ENCODE data around the gene FGF18.

FGF18 gene

GRCh38 chr5:171422902-171423663 lies 3.6 kb downstream of the FGF18 start:
- TF ChIP-seq EZH2phosphoT487 (conservative IDR thresholded peaks at IDR 0.05; ENCODE audit: low read length) (no peak), CTCF (IDR thresholded peaks at IDR 0.05; ENCODE audit: insufficient read depth, low read length, poor library complexity, severe bottlenecking) (no peak)
- no peak overlapping the region for H3K4me2 ChIP-seq (ENCODE audit: low read depth, low read length, poor library complexity, severe bottlenecking)
- no peaks in the 10 kb centered on the region for H3K9me3 ChIP-seq (ENCODE audit: insufficient read depth, low read length)
- H2AFZ ChIP-seq (ENCODE audit: low read depth, low read length, severe bottlenecking): no peak overlapping the region
- H3K9ac ChIP-seq (ENCODE audit: low read length): no peak overlapping the region
- no peaks in the 10 kb centered on the region for H3K9me2 ChIP-seq (replicated peaks; ENCODE audit: insufficient read depth, low read length)
- no peak overlapping the region for H3K4me3 ChIP-seq (ENCODE audit: insufficient read depth, low read length, poor library complexity, severe bottlenecking)
- H3K36me3 ChIP-seq (ENCODE audit: low read length): no peaks in the 10 kb centered on the region
- H3F3A ChIP-seq (ENCODE audit: insufficient read depth): peaks cover 4% of the 10 kb centered on the region; the same call in 1 of the 2 replicates
- H3K27me3 ChIP-seq (ENCODE audit: low read length): no peaks in the 10 kb centered on the region
- no peak overlapping the region for H3K27ac ChIP-seq (ENCODE audit: low read depth, low read length)
- H4K20me1 ChIP-seq (ENCODE audit: low read depth, low read length): no peaks in the 10 kb centered on the region
- H3K79me2 ChIP-seq (ENCODE audit: insufficient read depth, low read length): no peaks in the 10 kb centered on the region

- no peaks in the 10 kb centered on the region for H3F3A ChIP-seq (ENCODE audit: insufficient read depth)
- H2AFZ ChIP-seq (ENCODE audit: low read depth, low read length, severe bottlenecking): no peak overlapping the region
- H3K9ac ChIP-seq (ENCODE audit: low read length): no peak overlapping the region
- TF ChIP-seq EZH2phosphoT487 (conservative IDR thresholded peaks at IDR 0.05; ENCODE audit: low read length): no peak
- H3K4me2 ChIP-seq (ENCODE audit: low read depth, low read length, poor library complexity, severe bottlenecking): no peak overlapping the region
- no peaks in the 10 kb centered on the region for H3K9me3 ChIP-seq (ENCODE audit: insufficient read depth, low read length)
- H4K20me1 ChIP-seq (ENCODE audit: low read depth, low read length): no peaks in the 10 kb centered on the region
- H3K36me3 ChIP-seq (ENCODE audit: low read length): no peaks in the 10 kb centered on the region
- no peaks in the 10 kb centered on the region for H3K27me3 ChIP-seq (ENCODE audit: low read length)
- H3K4me3 ChIP-seq (ENCODE audit: insufficient read depth, low read length, poor library complexity, severe bottlenecking): no peak overlapping the region
- no peak overlapping the region for H3K27ac ChIP-seq (ENCODE audit: low read depth, low read length)
- H3K79me2 ChIP-seq (ENCODE audit: insufficient read depth, low read length): no peaks in the 10 kb centered on the region
- no peaks in the 10 kb centered on the region for H3K9me2 ChIP-seq (replicated peaks; ENCODE audit: insufficient read depth, low read length)
Observed at GRCh38 chr5:171424726-171425125, 5.3 kb downstream of the FGF18 start.

DNA sequence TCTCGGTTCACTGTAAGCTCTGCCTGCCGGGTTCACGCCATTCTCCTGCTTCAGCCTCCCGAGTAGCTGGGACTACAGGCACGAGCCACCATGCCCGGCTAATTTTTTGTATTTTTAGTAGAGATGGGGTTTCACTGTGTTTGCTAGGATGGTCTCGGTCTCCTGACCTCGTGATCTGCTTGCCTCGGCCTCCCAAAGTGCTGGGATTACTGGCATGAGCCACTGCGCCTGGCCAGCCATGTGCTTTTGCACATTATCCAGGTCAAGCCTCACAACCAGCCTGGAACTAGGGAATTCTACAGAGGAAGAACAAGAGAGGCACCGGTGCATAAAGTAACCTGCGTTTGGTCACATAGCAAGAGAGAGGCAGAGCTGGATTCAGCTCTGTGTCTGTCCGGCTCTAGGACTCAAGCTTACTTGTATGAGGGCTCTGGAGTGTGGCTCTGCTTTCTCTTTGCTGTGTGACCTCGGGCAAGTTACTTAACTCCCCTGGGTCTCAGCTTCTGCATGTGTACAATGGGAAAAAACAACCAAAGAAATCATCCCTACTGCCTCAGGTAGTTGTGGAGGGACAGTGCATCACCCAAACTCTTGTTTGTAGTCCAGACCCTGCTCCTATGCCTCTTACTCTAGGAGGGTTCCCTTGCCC lies 6.3 kb downstream of the FGF18 start:
- no peaks in the 10 kb centered on the region for H3F3A ChIP-seq (ENCODE audit: insufficient read depth)
- H3K4me2 ChIP-seq (ENCODE audit: low read depth, low read length, poor library complexity, severe bottlenecking): no peak overlapping the region
- H2AFZ ChIP-seq (ENCODE audit: low read depth, low read length, severe bottlenecking): no peak overlapping the region
- H3K27ac ChIP-seq (ENCODE audit: low read depth, low read length): no peak overlapping the region
- no peaks in the 10 kb centered on the region for H4K20me1 ChIP-seq (ENCODE audit: low read depth, low read length)
- no peaks in the 10 kb centered on the region for H3K36me3 ChIP-seq (ENCODE audit: low read length)
- H3K9ac ChIP-seq (ENCODE audit: low read length): no peak overlapping the region
- H3K79me2 ChIP-seq (ENCODE audit: insufficient read depth, low read length): no peaks in the 10 kb centered on the region
- H3K27me3 ChIP-seq (ENCODE audit: low read length): no peaks in the 10 kb centered on the region
- no peak overlapping the region for H3K4me3 ChIP-seq (ENCODE audit: insufficient read depth, low read length, poor library complexity, severe bottlenecking)
- no peak for TF ChIP-seq EZH2phosphoT487 (conservative IDR thresholded peaks at IDR 0.05; ENCODE audit: low read length)
- no peak for TF ChIP-seq CTCF (IDR thresholded peaks at IDR 0.05; ENCODE audit: insufficient read depth, low read length, poor library complexity, severe bottlenecking)
- H3K9me3 ChIP-seq (ENCODE audit: insufficient read depth, low read length): no peaks in the 10 kb centered on the region
- no peaks in the 10 kb centered on the region for H3K9me2 ChIP-seq (replicated peaks; ENCODE audit: insufficient read depth, low read length)

GRCh38 chr5:171426266-171426665 lies 6.8 kb downstream of the FGF18 start:
- Histone ChIP-seq H3K36me3 (ENCODE audit: low read length) (no peaks in the 10 kb centered on the region), H3K4me3 (ENCODE audit: insufficient read depth, low read length, poor library complexity, severe bottlenecking) (no peak overlapping the region), H3K9ac (ENCODE audit: low read length) (no peak overlapping the region), H3K4me2 (ENCODE audit: low read depth, low read length, poor library complexity, severe bottlenecking) (no peak overlapping the region), H3K27me3 (ENCODE audit: low read length) (no peaks in the 10 kb centered on the region), H3K9me2 (replicated peaks; ENCODE audit: insufficient read depth, low read length) (no peaks in the 10 kb centered on the region), H3K79me2 (ENCODE audit: insufficient read depth, low read length) (no peaks in the 10 kb centered on the region), H4K20me1 (ENCODE audit: low read depth, low read length) (no peaks in the 10 kb centered on the region), H3K27ac (ENCODE audit: low read depth, low read length) (no peak overlapping the region), H2AFZ (ENCODE audit: low read depth, low read length, severe bottlenecking) (no peak overlapping the region), H3F3A (ENCODE audit: insufficient read depth) (no peaks in the 10 kb centered on the region), H3K9me3 (ENCODE audit: insufficient read depth, low read length) (no peaks in the 10 kb centered on the region)
- TF ChIP-seq EZH2phosphoT487 (conservative IDR thresholded peaks at IDR 0.05; ENCODE audit: low read length): no peak
- TF ChIP-seq CTCF (IDR thresholded peaks at IDR 0.05; ENCODE audit: insufficient read depth, low read length, poor library complexity, severe bottlenecking): no peak

All from SU-DHL-6 (cell line).